HepG2 (cell line): Measurements from ENCODE around the gene IMP3. TPM values are rescaled to one million over a fixed set of nuclear protein-coding genes. Genes with fewer than 3 reads are reported as not detected.
A peak's percentile ranks its signal among the peaks of the same experiment; 100 is the strongest.

Source experiments
- ATAC-seq: fragments of 200-7000 bp; cut with Tn5 transposase; 3 replicates; pipeline ENCODE4 v1.9.1; 2020; ENCODE audit warnings: mild to moderate bottlenecking, moderate library complexity
- BruUV-seq: library from RNA; stranded (reverse); fragments of 400-500 nt; replicated peaks from 2 replicates; lab custom pipeline; 2021; lab: Mats Ljungman, UMichigan
- CTCF ChIA-PET: fragments of 300-600 bp; formaldehyde crosslinking; extraction: SDS; loops from one replicate; lab custom pipeline; 2021; ENCODE audit warnings: low total read pairs, inconsistent platforms, low intra/inter-chr PET ratio; lab: Yijun Ruan, JAX
- POLR2A ChIA-PET: fragments of 350-600 bp; sonication (Branson Sonifier 250); formaldehyde crosslinking; loops from one replicate; lab custom pipeline; 2020; ENCODE audit warnings: antibody characterized with exemption, inconsistent platforms; lab: Yijun Ruan, JAX
- DNase-seq: peaks from one replicate; pipeline ENCODE4 v3.0.0-alpha.2; 2015; ENCODE audit warnings: low spot score
- FAIRE-seq: peaks from 3 replicates; lab custom pipeline; 2011; peaks lifted over from hg19 to GRCh38; lab: Jason Lieb, UNC
- H2AFZ ChIP-seq: one replicate; pipeline ENCODE4 v1.6.1; 2011; ENCODE audit warnings: low read length, inconsistent platforms
- H3K27ac ChIP-seq: fragments of 300-600 bp; 3 replicates; pipeline ENCODE4 v1.8.0; 2011; ENCODE audit warnings: mixed run types, mild to moderate bottlenecking, mixed read lengths, low read length, inconsistent platforms; ENCODE audit not compliant: insufficient read depth; ENCODE audit errors: extremely low read length
- H3K27me3 ChIP-seq, 2 experiments: fragments of 200-600 bp in 1 of 2; 2 replicates in 1 of 2; 3 replicates in 1 of 2; pipeline versions ENCODE4 v1.6.0 to v1.8.0; 2011; ENCODE audit warnings: low read length in 2 of 2, mild to moderate bottlenecking in 2 of 2, moderate library complexity in 2 of 2, inconsistent platforms in 1 of 2; ENCODE audit not compliant: insufficient read depth in 2 of 2, control insufficient read depth in 1 of 2
- H3K36me3 ChIP-seq, 2 experiments: fragments of 200-600 bp in 1 of 2; replicated peaks in 1 of 2; 2 replicates in 1 of 2; 3 replicates in 1 of 2; pipeline versions ENCODE4 v1.5.1 to v1.8.0; 2011; ENCODE audit warnings: low read length in 2 of 2, inconsistent platforms in 1 of 2; ENCODE audit not compliant: insufficient read depth in 2 of 2, control insufficient read depth in 1 of 2
- H3K4me1 ChIP-seq: 2 replicates; pipeline ENCODE4 v1.5.1; 2012; ENCODE audit warnings: low read length, inconsistent platforms; ENCODE audit not compliant: insufficient read depth
- H3K4me2 ChIP-seq: 2 replicates; pipeline ENCODE4 v1.6.0; 2011; ENCODE audit warnings: low read depth, low read length, inconsistent platforms
- H3K4me3 ChIP-seq, 3 experiments: fragments of 200-600 bp in 1 of 3; sonication (generic), shearing (Covaris generic) in 1 of 3; replicated peaks in 1 of 3; 2 replicates each; pipeline ENCODE4 v1.5.1; 2011 to 2016; ENCODE audit warnings: low read length in 3 of 3, inconsistent platforms in 2 of 3, low read depth in 2 of 3, mild to moderate bottlenecking in 2 of 3, control low read depth in 1 of 3, mixed read lengths in 1 of 3; ENCODE audit not compliant: insufficient read depth in 1 of 3
- H3K79me2 ChIP-seq: one replicate; pipeline ENCODE4 v1.6.1; 2011; ENCODE audit warnings: low read length, inconsistent platforms; ENCODE audit not compliant: insufficient read depth
- H3K9ac ChIP-seq: 2 replicates; pipeline ENCODE4 v1.6.0; 2011; ENCODE audit warnings: mild to moderate bottlenecking, low read depth, low read length, inconsistent platforms; ENCODE audit not compliant: insufficient read depth
- H3K9me3 ChIP-seq: 2 replicates; pipeline ENCODE4 v1.5.1; 2012; ENCODE audit warnings: mild to moderate bottlenecking, low read length
- H4K20me1 ChIP-seq: 2 replicates; pipeline ENCODE4 v1.6.0; 2011; ENCODE audit warnings: inconsistent platforms, mild to moderate bottlenecking, low read length, moderate library complexity; ENCODE audit not compliant: insufficient read depth
- HNRNPL ChIP-seq: fragments of 200-400 bp; formaldehyde crosslinking; IDR thresholded peaks from 2 replicates; pipeline ENCODE4 v1.6.1; 2017; ENCODE audit warnings: mild to moderate bottlenecking, low read depth, low read length
- NRL ChIP-seq: sonication (generic); formaldehyde crosslinking; IDR thresholded peaks from 2 replicates; pipeline ENCODE4 v1.5.0; 2020; ENCODE audit warnings: missing genetic modification reagents, mild to moderate bottlenecking, moderate library complexity, borderline replicate concordance
- SALL1 ChIP-seq: sonication (generic); formaldehyde crosslinking; IDR thresholded peaks from 2 replicates; pipeline ENCODE4 v1.8.0; 2022; ENCODE audit warnings: mild to moderate bottlenecking, missing genetic modification reagents
- SAP130 ChIP-seq: IDR thresholded peaks from 2 replicates; pipeline ENCODE4 v1.6.1; 2016; ENCODE audit warnings: low read depth
- SMAD3 ChIP-seq: sonication (generic); formaldehyde crosslinking; IDR thresholded peaks from 2 replicates; pipeline ENCODE4 v1.4.0; 2020; ENCODE audit warnings: missing genetic modification reagents
- ZBTB38 ChIP-seq: sonication (generic); formaldehyde crosslinking; IDR thresholded peaks from 2 replicates; pipeline ENCODE4 v1.5.1; 2020; ENCODE audit warnings: mild to moderate bottlenecking, missing genetic modification reagents
- ZNF263 ChIP-seq: sonication (generic); formaldehyde crosslinking; IDR thresholded peaks from 2 replicates; pipeline ENCODE4 v1.4.0; 2020; ENCODE audit warnings: missing genetic modification reagents
- ZNF607 ChIP-seq: sonication (generic); formaldehyde crosslinking; IDR thresholded peaks from 2 replicates; pipeline ENCODE4 v1.5.1; 2020; ENCODE audit warnings: missing genetic modification reagents, mild to moderate bottlenecking, borderline replicate concordance
- ZNF839 ChIP-seq: sonication (generic); formaldehyde crosslinking; IDR thresholded peaks from 2 replicates; pipeline ENCODE4 v1.4.0; 2020; ENCODE audit warnings: missing genetic modification reagents, mild to moderate bottlenecking, borderline replicate concordance
- WGBS: methylation state at CpG from one replicate; pipeline ENCODE4 v1.1.6; 2017; ENCODE audit warnings: low lambda C conversion rate; 5-methylcytosine and 5-hydroxymethylcytosine counted together
- in situ Hi-C: cut with HindIII; loops from 2 replicates; pipeline ENCODE4 v1.10.0; 2017; ENCODE audit warnings: low pct_unique_long_range_greater_than_20kb; ENCODE audit not compliant: extremely low pct_ligation_motif_present
- intact Hi-C: fragments of 100-400 bp; cut with micrococcal nuclease; formaldehyde crosslinking; loops from one replicate; pipeline ENCODE4 v1.10.0; 2022; ENCODE audit not compliant: unreplicated experiment
- polyA plus RNA-seq, 8 experiments: library from polyadenylated mRNA; depleted of rRNA in 3 of 8; stranded (reverse) in 7 of 8; unstranded in 1 of 8; fragments of >200 nt; fragmentation: Illumina TruSeq in 4 of 8; extraction: Trizol in 4 of 8; gene quantifications; 2 replicates each; pipeline versions ENCODE4 v1.2.1 to v1.2.3, GENCODE V29; 2011 to 2016; ENCODE audit warnings: low read depth in 4 of 8, missing spikeins in 1 of 8, mixed read lengths in 1 of 8; ENCODE audit not compliant: insufficient read depth in 1 of 8
- total RNA-seq, 5 experiments: library from RNA; depleted of rRNA; stranded (reverse); fragments of >200 nt; fragmentation: Illumina TruSeq; extraction: Trizol; gene quantifications; 2 replicates each; pipeline ENCODE4 v1.2.3, GENCODE V29; 2016; ENCODE audit warnings: low read depth in 1 of 5
- TF ChIP-seq, protein P1 (sequence below): sonication (generic); formaldehyde crosslinking; IDR thresholded peaks from 2 replicates; pipeline ENCODE4 v1.8.0; 2022; ENCODE audit warnings: mild to moderate bottlenecking, missing genetic modification reagents, moderate library complexity
- TF ChIP-seq, protein P2 (sequence below): sonication (generic); formaldehyde crosslinking; IDR thresholded peaks from 2 replicates; pipeline ENCODE4 v1.4.0; 2020; ENCODE audit warnings: missing genetic modification reagents

The IMP3 gene
- total and polyA plus RNA-seq, 2 of the 13 experiments (the other 11 are each of a cell fraction or from before 2014, with no cell fraction given): 38.3 to 143 TPM

DNA sequence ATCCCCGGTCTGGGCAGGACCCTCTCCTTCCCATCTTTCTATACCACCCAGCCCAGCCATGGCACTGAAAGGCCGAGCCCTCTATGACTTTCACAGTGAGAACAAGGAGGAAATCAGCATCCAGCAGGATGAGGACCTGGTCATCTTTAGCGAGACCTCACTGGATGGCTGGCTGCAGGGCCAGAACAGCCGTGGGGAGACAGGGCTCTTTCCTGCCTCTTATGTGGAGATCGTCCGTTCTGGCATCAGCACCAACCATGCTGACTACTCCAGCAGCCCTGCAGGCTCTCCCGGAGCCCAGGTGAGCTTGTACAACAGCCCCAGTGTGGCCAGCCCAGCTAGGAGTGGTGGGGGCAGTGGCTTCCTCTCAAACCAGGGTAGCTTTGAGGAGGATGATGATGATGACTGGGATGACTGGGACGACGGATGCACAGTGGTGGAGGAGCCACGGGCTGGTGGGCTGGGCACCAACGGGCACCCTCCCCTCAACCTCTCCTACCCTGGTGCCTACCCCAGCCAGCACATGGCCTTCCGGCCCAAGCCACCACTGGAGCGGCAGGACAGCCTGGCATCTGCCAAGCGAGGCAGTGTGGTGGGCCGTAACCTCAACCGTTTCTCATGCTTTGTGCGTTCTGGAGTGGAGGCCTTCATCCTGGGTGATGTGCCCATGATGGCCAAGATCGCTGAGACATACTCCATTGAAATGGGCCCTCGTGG, 9.2 kb upstream of the IMP3 start:
- H3K4me2 ChIP-seq: peak overlapping the region; percentile 97
- ATAC-seq: no peak
- intact Hi-C loops (loop anchor here (2.0 kb wide), 1 partner anchor 34 kb away; no protein-coding TSS in a partner anchor), in situ Hi-C loops (loop anchor here (5.0 to 10.0 kb wide), 2 partner anchors 33 to 284 kb away; partner anchors contain the start of gene MAN2C1)
- peaks cover 63% of the 10 kb centered on the region for H3K79me2 ChIP-seq
- peaks cover 0 to 1% of the 10 kb centered on the region in 2 experiments; a peak in 2 of 5 replicates for H3K36me3 ChIP-seq
- H3K27ac ChIP-seq: peak overlapping the region; percentile 98
- H2AFZ ChIP-seq: no peak overlapping the region
- no peak for DNase-seq
- ChIA-PET POLR2A (interaction anchor here (1.1 to 5.3 kb wide), 3 partner anchors 10 to 195 kb away, joined by 3 to 47 read pairs (median 8); partner anchors contain the start of gene IMP3), CTCF (no interaction called here)
- H3K4me3 ChIP-seq: peak overlapping the region; percentile 83 to 96 (median 93)
- H3K27me3 ChIP-seq: peaks cover 0 to 2% of the 10 kb centered on the region in 2 experiments; a peak in 1 of 5 replicates
- no TSS peak for BruUV-seq
- peaks cover 13% of the 10 kb centered on the region for H4K20me1 ChIP-seq
- FAIRE-seq: no peak
- H3K9me3 ChIP-seq: no peaks in the 10 kb centered on the region
- peaks cover 66% of the 10 kb centered on the region for H3K4me1 ChIP-seq
- H3K9ac ChIP-seq: peak overlapping the region; percentile 89
- 71% methylated on average over 12 of the region's 19 CpGs for WGBS
- TF ChIP-seq, protein P1, sequence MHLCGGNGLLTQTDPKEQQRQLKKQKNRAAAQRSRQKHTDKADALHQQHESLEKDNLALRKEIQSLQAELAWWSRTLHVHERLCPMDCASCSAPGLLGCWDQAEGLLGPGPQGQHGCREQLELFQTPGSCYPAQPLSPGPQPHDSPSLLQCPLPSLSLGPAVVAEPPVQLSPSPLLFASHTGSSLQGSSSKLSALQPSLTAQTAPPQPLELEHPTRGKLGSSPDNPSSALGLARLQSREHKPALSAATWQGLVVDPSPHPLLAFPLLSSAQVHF (CRISPR knock-in tag): no peak
- TF ChIP-seq NRL (CRISPR knock-in tag) (0 out of 2 replicates have a peak, but pooled peaks have one; percentile 46), SAP130 (0 out of 2 replicates have a peak, but pooled peaks have one; percentile 5), SALL1 (CRISPR knock-in tag) (0 out of 2 replicates have a peak, but pooled peaks have one; percentile 16), HNRNPL (0 out of 2 replicates have a peak, but pooled peaks have one; percentile 22), ZBTB38 (CRISPR knock-in tag) (peak; percentile 5; the same call in 1 of the 2 replicates), SMAD3 (CRISPR knock-in tag) (no peak), ZNF839 (CRISPR knock-in tag) (0 out of 2 replicates have a peak, but pooled peaks have one; percentile 49), ZNF607 (0 out of 2 replicates have a peak, but pooled peaks have one; percentile 5), ZNF263 (peak; percentile 52; the same call in 1 of the 2 replicates)
- TF ChIP-seq, protein P2, sequence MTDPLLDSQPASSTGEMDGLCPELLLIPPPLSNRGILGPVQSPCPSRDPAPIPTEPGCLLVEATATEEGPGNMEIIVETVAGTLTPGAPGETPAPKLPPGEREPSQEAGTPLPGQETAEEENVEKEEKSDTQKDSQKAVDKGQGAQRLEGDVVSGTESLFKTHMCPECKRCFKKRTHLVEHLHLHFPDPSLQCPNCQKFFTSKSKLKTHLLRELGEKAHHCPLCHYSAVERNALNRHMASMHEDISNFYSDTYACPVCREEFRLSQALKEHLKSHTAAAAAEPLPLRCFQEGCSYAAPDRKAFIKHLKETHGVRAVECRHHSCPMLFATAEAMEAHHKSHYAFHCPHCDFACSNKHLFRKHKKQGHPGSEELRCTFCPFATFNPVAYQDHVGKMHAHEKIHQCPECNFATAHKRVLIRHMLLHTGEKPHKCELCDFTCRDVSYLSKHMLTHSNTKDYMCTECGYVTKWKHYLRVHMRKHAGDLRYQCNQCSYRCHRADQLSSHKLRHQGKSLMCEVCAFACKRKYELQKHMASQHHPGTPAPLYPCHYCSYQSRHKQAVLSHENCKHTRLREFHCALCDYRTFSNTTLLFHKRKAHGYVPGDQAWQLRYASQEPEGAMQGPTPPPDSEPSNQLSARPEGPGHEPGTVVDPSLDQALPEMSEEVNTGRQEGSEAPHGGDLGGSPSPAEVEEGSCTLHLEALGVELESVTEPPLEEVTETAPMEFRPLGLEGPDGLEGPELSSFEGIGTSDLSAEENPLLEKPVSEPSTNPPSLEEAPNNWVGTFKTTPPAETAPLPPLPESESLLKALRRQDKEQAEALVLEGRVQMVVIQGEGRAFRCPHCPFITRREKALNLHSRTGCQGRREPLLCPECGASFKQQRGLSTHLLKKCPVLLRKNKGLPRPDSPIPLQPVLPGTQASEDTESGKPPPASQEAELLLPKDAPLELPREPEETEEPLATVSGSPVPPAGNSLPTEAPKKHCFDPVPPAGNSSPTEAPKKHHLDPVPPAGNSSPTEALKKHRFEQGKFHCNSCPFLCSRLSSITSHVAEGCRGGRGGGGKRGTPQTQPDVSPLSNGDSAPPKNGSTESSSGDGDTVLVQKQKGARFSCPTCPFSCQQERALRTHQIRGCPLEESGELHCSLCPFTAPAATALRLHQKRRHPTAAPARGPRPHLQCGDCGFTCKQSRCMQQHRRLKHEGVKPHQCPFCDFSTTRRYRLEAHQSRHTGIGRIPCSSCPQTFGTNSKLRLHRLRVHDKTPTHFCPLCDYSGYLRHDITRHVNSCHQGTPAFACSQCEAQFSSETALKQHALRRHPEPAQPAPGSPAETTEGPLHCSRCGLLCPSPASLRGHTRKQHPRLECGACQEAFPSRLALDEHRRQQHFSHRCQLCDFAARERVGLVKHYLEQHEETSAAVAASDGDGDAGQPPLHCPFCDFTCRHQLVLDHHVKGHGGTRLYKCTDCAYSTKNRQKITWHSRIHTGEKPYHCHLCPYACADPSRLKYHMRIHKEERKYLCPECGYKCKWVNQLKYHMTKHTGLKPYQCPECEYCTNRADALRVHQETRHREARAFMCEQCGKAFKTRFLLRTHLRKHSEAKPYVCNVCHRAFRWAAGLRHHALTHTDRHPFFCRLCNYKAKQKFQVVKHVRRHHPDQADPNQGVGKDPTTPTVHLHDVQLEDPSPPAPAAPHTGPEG (CRISPR knock-in tag): no peak
